Neural progenitor cell (in vitro differentiated cells): ENCODE measurements around the gene PNMA6E.

Source experiments
- EZH2 ChIP-seq: fragments of 200-600 bp; sonication (generic); IDR thresholded peaks from 2 replicates; pipeline ENCODE4 v1.6.1; 2017; ENCODE audit warnings: antibody characterized with exemption, mild to moderate bottlenecking, moderate library complexity
- EZH2phosphoT487 ChIP-seq: fragments of 200-600 bp; sonication (generic); IDR thresholded peaks from 2 replicates; pipeline ENCODE4 v1.6.1; 2017; ENCODE audit warnings: antibody characterized with exemption
- TF ChIP-seq, protein P1 (sequence below): fragments of 200-600 bp; sonication (generic); IDR thresholded peaks from 2 replicates; pipeline ENCODE4 v1.5.1; 2017; ENCODE audit warnings: antibody characterized with exemption, mild to moderate bottlenecking

DNA sequence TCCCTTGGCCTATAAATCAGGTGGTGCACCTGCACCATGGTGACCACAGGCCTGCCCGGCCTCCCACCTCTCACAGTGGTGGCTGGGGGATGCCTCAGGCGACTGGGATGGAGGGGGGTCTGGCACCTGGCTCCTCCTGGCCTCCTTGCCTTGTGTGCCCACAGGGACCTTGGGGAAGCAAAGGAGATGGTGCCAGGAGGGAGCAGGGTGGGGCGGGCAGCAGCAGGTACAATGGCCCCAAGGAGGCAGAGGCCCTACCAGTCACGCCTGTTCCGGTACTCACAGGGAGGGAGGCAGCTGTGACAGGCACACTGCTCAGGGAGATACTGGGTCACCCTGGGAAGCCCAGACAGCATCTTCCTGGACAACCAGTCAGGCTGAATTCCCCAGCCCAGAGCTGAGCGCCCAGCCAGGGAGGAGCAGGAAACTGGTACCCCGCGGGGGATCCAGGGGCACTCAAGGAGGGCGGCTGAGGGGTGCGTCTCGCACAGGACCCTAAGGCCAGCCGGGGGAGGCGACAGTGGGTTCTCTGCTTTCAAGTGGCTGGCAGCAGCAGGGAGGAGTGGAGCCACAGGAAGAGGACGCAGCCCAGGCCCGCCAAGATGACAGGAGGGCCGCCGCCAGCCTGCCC, 45.9 kb upstream of the PNMA6E start:
- TF ChIP-seq, protein P1, sequence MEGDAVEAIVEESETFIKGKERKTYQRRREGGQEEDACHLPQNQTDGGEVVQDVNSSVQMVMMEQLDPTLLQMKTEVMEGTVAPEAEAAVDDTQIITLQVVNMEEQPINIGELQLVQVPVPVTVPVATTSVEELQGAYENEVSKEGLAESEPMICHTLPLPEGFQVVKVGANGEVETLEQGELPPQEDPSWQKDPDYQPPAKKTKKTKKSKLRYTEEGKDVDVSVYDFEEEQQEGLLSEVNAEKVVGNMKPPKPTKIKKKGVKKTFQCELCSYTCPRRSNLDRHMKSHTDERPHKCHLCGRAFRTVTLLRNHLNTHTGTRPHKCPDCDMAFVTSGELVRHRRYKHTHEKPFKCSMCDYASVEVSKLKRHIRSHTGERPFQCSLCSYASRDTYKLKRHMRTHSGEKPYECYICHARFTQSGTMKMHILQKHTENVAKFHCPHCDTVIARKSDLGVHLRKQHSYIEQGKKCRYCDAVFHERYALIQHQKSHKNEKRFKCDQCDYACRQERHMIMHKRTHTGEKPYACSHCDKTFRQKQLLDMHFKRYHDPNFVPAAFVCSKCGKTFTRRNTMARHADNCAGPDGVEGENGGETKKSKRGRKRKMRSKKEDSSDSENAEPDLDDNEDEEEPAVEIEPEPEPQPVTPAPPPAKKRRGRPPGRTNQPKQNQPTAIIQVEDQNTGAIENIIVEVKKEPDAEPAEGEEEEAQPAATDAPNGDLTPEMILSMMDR: no peak
- TF ChIP-seq EZH2phosphoT487 (no peak), EZH2 (no peak)
